K562 (cell line): ENCODE results near the gene TCF15. TPM values are rescaled to one million over a fixed set of nuclear protein-coding genes. Genes with fewer than 3 reads are reported as not detected.

ENCODE experiments used
- ATAC-seq: fragments of 200-7000 bp; cut with Tn5 transposase; 3 replicates; pipeline ENCODE4 v1.9.1; 2020; ENCODE audit warnings: moderate library complexity
- BruUV-seq: library from RNA; stranded (reverse); fragments of 400-500 nt; replicated peaks from 2 replicates; lab custom pipeline; 2021; lab: Mats Ljungman, UMichigan
- CTCF ChIA-PET: fragments of 300-600 bp; formaldehyde crosslinking; extraction: SDS; loops from one replicate; lab custom pipeline; 2021; ENCODE audit warnings: low intra/inter-chr PET ratio; lab: Yijun Ruan, JAX
- POLR2A ChIA-PET: fragments of 300-600, 350-650 bp; sonication (Branson Sonifier 250); formaldehyde crosslinking; extraction: SDS; loops from one replicate; lab custom pipeline; 2021; ENCODE audit warnings: antibody characterized with exemption, inconsistent platforms; lab: Yijun Ruan, JAX
- DNase-seq, 4 experiments: peaks; one replicate each; pipeline versions ENCODE4 v3.0.0 to v3.0.0-alpha.2; 2011 to 2018; ENCODE audit warnings: low spot score in 3 of 4, mixed read lengths in 3 of 4; ENCODE audit errors: extremely low read depth in 1 of 4
- FAIRE-seq: peaks from 2 replicates; lab custom pipeline; 2011; peaks lifted over from hg19 to GRCh38; lab: Jason Lieb, UNC
- H2AFZ ChIP-seq: 2 replicates; pipeline ENCODE4 v1.6.0; 2011; ENCODE audit warnings: low read depth, low read length, control low read depth, inconsistent platforms
- H3K27ac ChIP-seq: fragments of 200-600 bp; 3 replicates; pipeline ENCODE4 v1.8.0; 2011; ENCODE audit warnings: low read depth, mild to moderate bottlenecking, control low read depth, inconsistent platforms, low read length, moderate library complexity, mixed read lengths; ENCODE audit errors: extremely low read depth
- H3K27me3 ChIP-seq, 2 experiments: fragments of 300-600 bp in 1 of 2; 2 replicates in 1 of 2; 3 replicates in 1 of 2; pipeline versions ENCODE4 v1.6.0 to v1.8.0; 2011; ENCODE audit warnings: inconsistent platforms in 2 of 2, low read length in 2 of 2, mild to moderate bottlenecking in 1 of 2, mixed read lengths in 1 of 2, moderate library complexity in 1 of 2; ENCODE audit not compliant: control insufficient read depth in 2 of 2, insufficient read depth in 2 of 2
- H3K36me3 ChIP-seq: fragments of 300-600 bp; 3 replicates; pipeline ENCODE4 v1.8.0; 2011; ENCODE audit warnings: mild to moderate bottlenecking, low read length, inconsistent platforms; ENCODE audit not compliant: control insufficient read depth, insufficient read depth
- H3K4me1 ChIP-seq, 2 experiments: fragments of 200-600 bp in 1 of 2; replicated peaks in 1 of 2; 2 replicates in 1 of 2; 3 replicates in 1 of 2; pipeline versions ENCODE4 v1.5.1 to v1.8.0; 2011; ENCODE audit warnings: inconsistent platforms in 2 of 2, low read length in 2 of 2, mild to moderate bottlenecking in 1 of 2, mixed read lengths in 1 of 2, moderate library complexity in 1 of 2; ENCODE audit not compliant: control insufficient read depth in 2 of 2, insufficient read depth in 2 of 2
- H3K4me2 ChIP-seq: 2 replicates; pipeline ENCODE4 v1.6.1; 2011; ENCODE audit warnings: low read length, control low read depth, inconsistent platforms, mixed read lengths; ENCODE audit not compliant: insufficient read depth
- H3K4me3 ChIP-seq: fragments of 200-600 bp; sonication (generic), shearing (Covaris generic); 2 replicates; pipeline ENCODE4 v1.5.1; 2016; ENCODE audit warnings: control low read depth, inconsistent platforms
- H3K79me2 ChIP-seq: fragments of 200-600 bp; 3 replicates; pipeline ENCODE4 v1.8.0; 2011; ENCODE audit warnings: low read length, inconsistent platforms; ENCODE audit not compliant: control insufficient read depth, insufficient read depth
- H3K9ac ChIP-seq, 2 experiments: 2 replicates each; pipeline versions ENCODE4 v1.6.0 to v1.6.1; 2011; ENCODE audit warnings: low read depth in 2 of 2, low read length in 2 of 2, control low read depth in 1 of 2, inconsistent platforms in 1 of 2, mild to moderate bottlenecking in 1 of 2, mixed read lengths in 1 of 2; ENCODE audit not compliant: insufficient read depth in 1 of 2
- H3K9me1 ChIP-seq: one replicate; pipeline ENCODE4 v1.6.0; 2011; ENCODE audit warnings: inconsistent platforms, mild to moderate bottlenecking, low read length, moderate library complexity; ENCODE audit not compliant: control insufficient read depth, insufficient read depth
- H3K9me3 ChIP-seq: replicated peaks from 2 replicates; pipeline ENCODE4 v1.5.1; 2011; ENCODE audit warnings: low read depth, low read length, inconsistent platforms; ENCODE audit not compliant: control insufficient read depth, insufficient read depth
- H4K20me1 ChIP-seq: replicated peaks from 2 replicates; pipeline ENCODE4 v1.6.1; 2011; ENCODE audit warnings: low read length, inconsistent platforms, mixed read lengths; ENCODE audit not compliant: control insufficient read depth, insufficient read depth
- EGR1 ChIP-seq: fragments of 450-650 bp; conservative IDR thresholded peaks from 2 replicates; pipeline ENCODE4 v1.6.1; 2017; ENCODE audit warnings: mild to moderate bottlenecking
- HDGF ChIP-seq: fragments of 450-650 bp; IDR thresholded peaks from 2 replicates; pipeline ENCODE4 v1.6.1; 2016
- KAT2B ChIP-seq: IDR thresholded peaks from one replicate; pipeline ENCODE4 v1.6.1; 2012; ENCODE audit warnings: low read depth, mild to moderate bottlenecking, control low read depth, inconsistent platforms, low read length, moderate library complexity
- LCOR ChIP-seq: sonication (generic); formaldehyde crosslinking; IDR thresholded peaks from 2 replicates; pipeline ENCODE4 v1.8.0; 2022; ENCODE audit warnings: mild to moderate bottlenecking, missing genetic modification reagents
- MEIS2 ChIP-seq: fragments of 450-650 bp; IDR thresholded peaks from 2 replicates; pipeline ENCODE4 v1.6.1; 2014; ENCODE audit warnings: mild to moderate bottlenecking; ENCODE audit not compliant: partially characterized antibody
- NR2C2 ChIP-seq, 2 experiments: fragments of 200-800 bp in 1 of 2; sonication (Bioruptor generic) in 1 of 2; sonication (generic) in 1 of 2; formaldehyde crosslinking in 1 of 2; IDR thresholded peaks; 2 replicates each; pipeline versions ENCODE4 v1.6.1 to v1.8.0; 2016 to 2022; ENCODE audit warnings: mild to moderate bottlenecking in 1 of 2, missing compliant biosample characterization in 1 of 2, missing genetic modification characterization in 1 of 2, missing genetic modification reagents in 1 of 2
- PKNOX1 ChIP-seq: fragments of 450-650 bp; IDR thresholded peaks from 2 replicates; pipeline ENCODE4 v1.6.1; 2016
- POLR3A ChIP-seq: IDR thresholded peaks from 2 replicates; pipeline ENCODE4 v1.6.1; 2011; ENCODE audit warnings: borderline replicate concordance, mild to moderate bottlenecking, moderate library complexity; ENCODE audit not compliant: insufficient read length, insufficient read depth; ENCODE audit errors: extremely low read depth
- RFX5 ChIP-seq: IDR thresholded peaks from 2 replicates; pipeline ENCODE4 v1.6.1; 2011; ENCODE audit warnings: low read depth, mild to moderate bottlenecking, improper control_type of control experiment, low read length
- SMARCE1 ChIP-seq: fragments of 450-650 bp; IDR thresholded peaks from 2 replicates; pipeline ENCODE4 v1.7.1; 2016; ENCODE audit warnings: mild to moderate bottlenecking
- SP1 ChIP-seq: sonication (generic); formaldehyde crosslinking; IDR thresholded peaks from 2 replicates; pipeline ENCODE4 v1.8.1; 2022; ENCODE audit warnings: mild to moderate bottlenecking, missing genetic modification reagents
- TBP ChIP-seq: optimal IDR thresholded peaks from 2 replicates; pipeline ENCODE3; 2011; ENCODE audit warnings: low read depth, low read length, improper control_type of control experiment
- XRCC3 ChIP-seq: fragments of 450-650 bp; IDR thresholded peaks from 2 replicates; pipeline ENCODE4 v1.6.1; 2017; ENCODE audit warnings: mild to moderate bottlenecking, moderate library complexity
- ZBTB43 ChIP-seq: sonication (generic); formaldehyde crosslinking; IDR thresholded peaks from 2 replicates; pipeline ENCODE4 v1.8.0; 2023; ENCODE audit warnings: mild to moderate bottlenecking, missing genetic modification reagents
- ZNF76 ChIP-seq: fragments of 250-450 bp; sonication (Bioruptor Pico); IDR thresholded peaks from 2 replicates; pipeline ENCODE4 v1.4.0; 2020; ENCODE audit warnings: mild to moderate bottlenecking, moderate library complexity, borderline replicate concordance
- WGBS: fragments of 100-300 bp; shearing (Covaris generic); methylation state at CpG from one replicate; pipeline ENCODE4 v1.1.6; 2016; ENCODE audit warnings: low coverage, mixed read lengths; ENCODE audit not compliant: insufficient coverage; ENCODE audit errors: missing lambda C conversion rate; 5-methylcytosine and 5-hydroxymethylcytosine counted together
- in situ Hi-C: fragments of 300-500 bp; cut with MboI; formaldehyde crosslinking; loops from 4 replicates; pipeline ENCODE4 v1.15.0; 2018; ENCODE audit warnings: inconsistent platforms, mixed read lengths
- intact Hi-C: fragments of 100-400 bp; cut with micrococcal nuclease; formaldehyde crosslinking; loops from 2 replicates; pipeline ENCODE4 v1.14.2; 2022
- polyA plus RNA-seq, 8 experiments: library from polyadenylated mRNA; depleted of rRNA in 4 of 8; stranded (reverse) in 5 of 8; unstranded in 3 of 8; fragments of >200 nt; fragmentation: Nextera tagmentation in 2 of 8; fragmentation: Illumina TruSeq in 1 of 8; extraction: Ambion mirVana in 2 of 8; extraction: Trizol in 1 of 8; gene quantifications; 2 replicates each; pipeline versions ENCODE4 v1.2.1 to v1.2.3, GENCODE V29; 2011 to 2014; ENCODE audit warnings: inconsistent platforms in 1 of 8, missing spikeins in 1 of 8
- total RNA-seq, 7 experiments: library from RNA; depleted of rRNA in 6 of 7; stranded (reverse); fragments of >200 nt in 6 of 7; fragmentation: Illumina TruSeq in 2 of 7; extraction: Trizol in 2 of 7; gene quantifications; 2 replicates each; pipeline versions ENCODE4 v1.2.1 to v1.2.3, GENCODE V29; 2011 to 2021; ENCODE audit warnings: low replicate concordance in 1 of 7
- TF ChIP-seq, protein P1 (sequence below): IDR thresholded peaks from 2 replicates; pipeline ENCODE4 v1.6.1; 2011; ENCODE audit not compliant: insufficient read length; ENCODE audit errors: extremely low read depth
- TF ChIP-seq, protein P2 (sequence below): sonication (generic); IDR thresholded peaks from 2 replicates; pipeline ENCODE4 v1.6.1; 2016

Gene TCF15
- total and polyA plus RNA-seq, 9 of the 15 experiments (the other 6 are each of a cell fraction or from before 2014, with no cell fraction given) = 0.04 to 5.0 (median 1.2) TPM

DNA sequence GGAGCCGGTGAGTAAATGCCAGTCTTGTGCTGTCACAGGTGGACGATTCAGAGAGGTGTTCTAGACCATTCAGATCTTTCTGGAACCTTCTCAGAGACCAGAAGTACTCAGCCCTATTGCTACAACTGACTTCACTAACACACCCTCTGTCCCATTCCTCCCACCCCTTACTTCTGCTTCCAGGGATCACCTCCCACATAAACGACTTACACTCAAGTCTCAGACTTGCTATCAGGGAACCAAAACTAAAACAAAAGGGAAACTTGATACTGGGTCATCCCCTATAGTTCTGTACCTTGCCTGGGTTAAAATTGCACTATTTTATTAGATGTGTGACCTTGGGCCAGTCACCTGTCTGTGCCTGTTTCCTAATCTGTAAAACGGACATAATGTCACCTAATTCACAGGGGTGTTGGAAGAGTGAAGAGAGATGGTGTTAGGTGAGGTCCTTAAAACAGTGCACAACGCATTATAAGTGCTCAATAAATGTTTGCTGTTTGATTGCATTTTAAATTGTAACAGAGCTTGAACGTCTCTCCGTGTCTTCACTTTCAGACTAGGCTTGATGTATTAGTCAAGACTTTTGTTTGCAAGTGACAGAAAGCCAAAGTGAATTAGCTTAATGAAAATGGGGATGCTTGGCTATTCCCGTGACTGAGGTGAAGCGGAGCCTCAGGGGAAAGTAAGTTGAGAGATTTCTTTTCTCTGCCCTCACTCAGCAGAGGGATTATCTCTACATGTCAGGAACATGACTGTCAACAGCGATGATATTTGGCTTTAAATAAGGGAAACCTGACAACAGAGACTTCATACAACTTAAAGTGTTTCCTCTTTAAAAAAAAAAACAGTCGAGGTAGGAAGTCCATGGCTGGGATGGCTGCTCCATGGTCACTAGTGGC is 45.9 kb upstream of the TCF15 start:
- peaks cover 39 to 51% of the 10 kb centered on the region in 2 experiments for H3K4me1 ChIP-seq
- H3K9me1 ChIP-seq = no peaks in the 10 kb centered on the region
- ATAC-seq (no peak), FAIRE-seq (no peak), DNase-seq (no peak)
- no peaks in the 10 kb centered on the region for H3K9me3 ChIP-seq
- peaks cover 2% of the 10 kb centered on the region; the same call in 2 of the 3 replicates for H3K36me3 ChIP-seq
- CTCF ChIA-PET = no interaction called here
- WGBS = 17% methylated on average over 11 of the region's 11 CpGs
- peak overlapping the region; percentile 57; the same call in 2 of the 3 replicates for H3K27ac ChIP-seq
- POLR2A ChIA-PET = interaction anchor here (2.3 kb wide), 1 partner anchor 11 kb away, joined by 8 read pairs; no protein-coding TSS in a partner anchor
- H3K27me3 ChIP-seq = no peaks in the 10 kb centered on the region
- no peak overlapping the region for H3K4me3 ChIP-seq
- in situ Hi-C loops = no loop called here
- intact Hi-C loops = no loop called here
- peak overlapping the region in 1 of 2 experiments; percentile 26; a peak in 2 of 4 replicates for H3K9ac ChIP-seq
- peak overlapping the region; percentile 28; the same call in 1 of the 2 replicates for H2AFZ ChIP-seq
- BruUV-seq = no TSS peak
- H3K79me2 ChIP-seq = peaks cover 25% of the 10 kb centered on the region
- H4K20me1 ChIP-seq = no peaks in the 10 kb centered on the region
- peak overlapping the region; percentile 25; the same call in 1 of the 2 replicates for H3K4me2 ChIP-seq
- TF ChIP-seq PKNOX1 (peak; percentile 20; the same call in 1 of the 2 replicates), RFX5 (no peak), SP1 (CRISPR knock-in tag) (0 out of 2 replicates have a peak, but pooled peaks have one; percentile 47), LCOR (no peak), TBP (no peak), ZBTB43 (CRISPR knock-in tag) (no peak), HDGF (no peak), SMARCE1 (no peak), EGR1 (0 out of 2 replicates have a peak, but pooled peaks have one; percentile 17), NR2C2 (CRISPR knock-in tag; IDR thresholded peaks at IDR 0.05) (0 out of 2 replicates have a peak, but pooled peaks have one; percentile 17), NR2C2 (tag; IDR thresholded peaks at IDR 0.05) (no peak), KAT2B (no peak), ZNF76 (CRISPR knock-in tag) (no peak), MEIS2 (peak; percentile 72), XRCC3 (no peak), POLR3A (no peak)
- TF ChIP-seq, protein P1, sequence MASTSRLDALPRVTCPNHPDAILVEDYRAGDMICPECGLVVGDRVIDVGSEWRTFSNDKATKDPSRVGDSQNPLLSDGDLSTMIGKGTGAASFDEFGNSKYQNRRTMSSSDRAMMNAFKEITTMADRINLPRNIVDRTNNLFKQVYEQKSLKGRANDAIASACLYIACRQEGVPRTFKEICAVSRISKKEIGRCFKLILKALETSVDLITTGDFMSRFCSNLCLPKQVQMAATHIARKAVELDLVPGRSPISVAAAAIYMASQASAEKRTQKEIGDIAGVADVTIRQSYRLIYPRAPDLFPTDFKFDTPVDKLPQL = no peak
- TF ChIP-seq, protein P2, sequence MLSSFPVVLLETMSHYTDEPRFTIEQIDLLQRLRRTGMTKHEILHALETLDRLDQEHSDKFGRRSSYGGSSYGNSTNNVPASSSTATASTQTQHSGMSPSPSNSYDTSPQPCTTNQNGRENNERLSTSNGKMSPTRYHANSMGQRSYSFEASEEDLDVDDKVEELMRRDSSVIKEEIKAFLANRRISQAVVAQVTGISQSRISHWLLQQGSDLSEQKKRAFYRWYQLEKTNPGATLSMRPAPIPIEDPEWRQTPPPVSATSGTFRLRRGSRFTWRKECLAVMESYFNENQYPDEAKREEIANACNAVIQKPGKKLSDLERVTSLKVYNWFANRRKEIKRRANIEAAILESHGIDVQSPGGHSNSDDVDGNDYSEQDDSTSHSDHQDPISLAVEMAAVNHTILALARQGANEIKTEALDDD = peak; percentile 30; the same call in 1 of the 2 replicates
